OCI-LY1 (cell line): ENCODE results near the gene ZC3H15.

Experiments
- H2AFZ ChIP-seq: fragments of 200-600 bp; sonication (generic), shearing (Covaris generic); 2 replicates; pipeline ENCODE4 v1.6.0; 2014; ENCODE audit warnings: antibody characterized with exemption, mild to moderate bottlenecking, low read length
- H3F3A ChIP-seq: fragments of 200-600 bp; sonication (generic), shearing (Covaris generic); 2 replicates; pipeline ENCODE4 v1.6.0; 2014; ENCODE audit warnings: mild to moderate bottlenecking, antibody characterized with exemption, low read length, moderate library complexity; ENCODE audit not compliant: insufficient read depth
- H3K27ac ChIP-seq: fragments of 200-600 bp; sonication (generic); 2 replicates; pipeline ENCODE4 v1.5.1; 2014; ENCODE audit warnings: low read length, mixed run types, mild to moderate bottlenecking, low read depth; ENCODE audit not compliant: poor library complexity, severe bottlenecking
- H3K27me3 ChIP-seq: fragments of 200-600 bp; sonication (generic); 2 replicates; pipeline ENCODE4 v1.6.0; 2014; ENCODE audit warnings: antibody characterized with exemption, mild to moderate bottlenecking, low read length, moderate library complexity; ENCODE audit not compliant: insufficient read depth
- H3K36me3 ChIP-seq: fragments of 200-600 bp; sonication (generic); 2 replicates; pipeline ENCODE4 v1.6.1; 2014; ENCODE audit warnings: mild to moderate bottlenecking, antibody characterized with exemption, low read length, moderate library complexity, mixed read lengths; ENCODE audit not compliant: insufficient read depth
- H3K4me1 ChIP-seq: fragments of 200-600 bp; sonication (generic); 2 replicates; pipeline ENCODE4 v1.5.1; 2014; ENCODE audit warnings: mild to moderate bottlenecking, low read length, moderate library complexity; ENCODE audit not compliant: insufficient read depth, severe bottlenecking
- H3K4me2 ChIP-seq: fragments of 200-600 bp; sonication (generic), shearing (Covaris generic); 2 replicates; pipeline ENCODE4 v1.6.1; 2014; ENCODE audit warnings: low read length
- H3K4me3 ChIP-seq: fragments of 200-600 bp; sonication (generic); 2 replicates; pipeline ENCODE4 v1.5.1; 2014; ENCODE audit warnings: low read length, low read depth, mild to moderate bottlenecking, mixed read lengths; ENCODE audit not compliant: poor library complexity, severe bottlenecking
- H3K79me2 ChIP-seq: fragments of 200-600 bp; shearing (Covaris generic); 2 replicates; pipeline ENCODE4 v1.6.1; 2016; ENCODE audit warnings: mixed run types, low read length, mixed read lengths; ENCODE audit not compliant: insufficient read depth
- H3K9ac ChIP-seq: fragments of 200-600 bp; sonication (generic), shearing (Covaris generic); 2 replicates; pipeline ENCODE4 v1.6.1; 2014; ENCODE audit warnings: mild to moderate bottlenecking, low read length, mixed read lengths
- H3K9me2 ChIP-seq: fragments of 200-600 bp; sonication (generic), shearing (Covaris generic); 2 replicates; pipeline ENCODE4 v1.6.1; 2014; ENCODE audit warnings: low read depth, mild to moderate bottlenecking, low read length, mixed read lengths
- H3K9me3 ChIP-seq: fragments of 200-600 bp; shearing (Covaris generic); 2 replicates; pipeline ENCODE4 v1.6.1; 2014; ENCODE audit warnings: low read length, mixed read lengths
- H4K20me1 ChIP-seq: fragments of 200-600 bp; sonication (generic), shearing (Covaris generic); 2 replicates; pipeline ENCODE4 v1.6.0; 2016; ENCODE audit warnings: mild to moderate bottlenecking, low read length; ENCODE audit not compliant: insufficient read depth
- EZH2 ChIP-seq: fragments of 200-600 bp; sonication (generic), shearing (Covaris generic); IDR thresholded peaks from 2 replicates; pipeline ENCODE4 v1.8.0; 2017; ENCODE audit warnings: borderline replicate concordance, mixed run types, mild to moderate bottlenecking, antibody characterized with exemption, low read length, moderate library complexity, mixed read lengths
- TF ChIP-seq, protein P1 (sequence below): fragments of 200-600 bp; sonication (generic), shearing (Covaris generic); IDR thresholded peaks from 2 replicates; pipeline ENCODE4 v1.5.1; 2017; ENCODE audit warnings: mild to moderate bottlenecking, antibody characterized with exemption, low read length, moderate library complexity, mixed read lengths

The ZC3H15 gene

DNA sequence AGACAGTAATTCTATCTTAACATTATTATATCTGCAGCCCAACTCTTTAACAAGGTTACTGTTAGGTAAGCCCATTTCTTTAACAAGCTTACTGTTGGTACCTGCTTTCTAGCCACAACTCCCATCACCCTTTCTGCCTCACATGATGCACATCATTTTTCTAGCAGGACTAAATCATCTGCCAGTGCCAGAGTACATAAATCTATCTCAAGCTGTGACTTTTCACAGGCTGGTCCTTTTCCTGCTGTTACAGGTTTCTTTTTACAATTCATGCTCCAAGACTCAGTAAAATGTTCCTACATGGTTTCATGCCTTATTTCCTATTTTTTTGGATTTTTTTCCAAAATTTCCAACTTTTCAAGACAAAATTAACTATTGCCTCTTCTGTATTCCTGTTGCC is 30.4 kb upstream of the ZC3H15 start:
- H3F3A ChIP-seq, result no peaks in the 10 kb centered on the region; the same call in 1 of the 2 replicates
- H3K9me2 ChIP-seq, result no peaks in the 10 kb centered on the region
- H3K9me3 ChIP-seq, result no peaks in the 10 kb centered on the region
- no peak overlapping the region for H3K27ac ChIP-seq
- H3K4me3 ChIP-seq, result no peak overlapping the region
- H3K79me2 ChIP-seq, result no peaks in the 10 kb centered on the region
- no peaks in the 10 kb centered on the region for H3K27me3 ChIP-seq
- no peaks in the 10 kb centered on the region for H3K36me3 ChIP-seq
- TF ChIP-seq, protein P1, sequence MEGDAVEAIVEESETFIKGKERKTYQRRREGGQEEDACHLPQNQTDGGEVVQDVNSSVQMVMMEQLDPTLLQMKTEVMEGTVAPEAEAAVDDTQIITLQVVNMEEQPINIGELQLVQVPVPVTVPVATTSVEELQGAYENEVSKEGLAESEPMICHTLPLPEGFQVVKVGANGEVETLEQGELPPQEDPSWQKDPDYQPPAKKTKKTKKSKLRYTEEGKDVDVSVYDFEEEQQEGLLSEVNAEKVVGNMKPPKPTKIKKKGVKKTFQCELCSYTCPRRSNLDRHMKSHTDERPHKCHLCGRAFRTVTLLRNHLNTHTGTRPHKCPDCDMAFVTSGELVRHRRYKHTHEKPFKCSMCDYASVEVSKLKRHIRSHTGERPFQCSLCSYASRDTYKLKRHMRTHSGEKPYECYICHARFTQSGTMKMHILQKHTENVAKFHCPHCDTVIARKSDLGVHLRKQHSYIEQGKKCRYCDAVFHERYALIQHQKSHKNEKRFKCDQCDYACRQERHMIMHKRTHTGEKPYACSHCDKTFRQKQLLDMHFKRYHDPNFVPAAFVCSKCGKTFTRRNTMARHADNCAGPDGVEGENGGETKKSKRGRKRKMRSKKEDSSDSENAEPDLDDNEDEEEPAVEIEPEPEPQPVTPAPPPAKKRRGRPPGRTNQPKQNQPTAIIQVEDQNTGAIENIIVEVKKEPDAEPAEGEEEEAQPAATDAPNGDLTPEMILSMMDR, result no peak
- TF ChIP-seq EZH2, result no peak
- no peak overlapping the region for H3K4me2 ChIP-seq
- H3K4me1 ChIP-seq, result peaks cover 10% of the 10 kb centered on the region
- no peak overlapping the region for H2AFZ ChIP-seq
- H3K9ac ChIP-seq, result no peak overlapping the region
- H4K20me1 ChIP-seq, result no peaks in the 10 kb centered on the region

DNA sequence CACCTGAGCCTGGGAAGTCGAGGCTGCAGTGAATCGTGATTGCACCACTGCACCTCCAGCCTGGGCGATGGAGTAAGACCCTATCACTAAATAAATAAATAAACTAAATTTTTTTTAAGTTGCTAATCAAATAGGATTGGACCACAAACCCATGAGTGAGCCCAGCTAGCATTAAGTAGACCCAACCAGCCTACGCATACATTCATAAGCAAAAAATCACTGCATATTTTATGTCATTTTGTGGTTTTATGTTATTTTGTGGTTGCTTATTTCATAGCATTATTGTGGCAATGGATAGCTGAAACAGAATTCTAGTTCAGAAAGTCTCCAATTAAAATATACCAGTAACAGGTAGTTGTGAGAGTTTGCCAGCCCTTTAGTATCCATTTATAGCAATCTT is 29.1 kb upstream of the ZC3H15 start:
- peaks cover 10% of the 10 kb centered on the region for H3K4me1 ChIP-seq
- H3K36me3 ChIP-seq, result no peaks in the 10 kb centered on the region
- H3K27me3 ChIP-seq, result no peaks in the 10 kb centered on the region
- no peak overlapping the region for H2AFZ ChIP-seq
- no peak overlapping the region for H3K9ac ChIP-seq
- H3K4me3 ChIP-seq, result no peak overlapping the region
- H3K4me2 ChIP-seq, result no peak overlapping the region
- no peak overlapping the region for H3K27ac ChIP-seq
- H4K20me1 ChIP-seq, result no peaks in the 10 kb centered on the region
- no peaks in the 10 kb centered on the region for H3K9me2 ChIP-seq
- no peaks in the 10 kb centered on the region for H3K79me2 ChIP-seq
- H3K9me3 ChIP-seq, result no peaks in the 10 kb centered on the region
- H3F3A ChIP-seq, result no peaks in the 10 kb centered on the region; the same call in 1 of the 2 replicates
- TF ChIP-seq EZH2, result no peak
- TF ChIP-seq, protein P1, result no peak

DNA sequence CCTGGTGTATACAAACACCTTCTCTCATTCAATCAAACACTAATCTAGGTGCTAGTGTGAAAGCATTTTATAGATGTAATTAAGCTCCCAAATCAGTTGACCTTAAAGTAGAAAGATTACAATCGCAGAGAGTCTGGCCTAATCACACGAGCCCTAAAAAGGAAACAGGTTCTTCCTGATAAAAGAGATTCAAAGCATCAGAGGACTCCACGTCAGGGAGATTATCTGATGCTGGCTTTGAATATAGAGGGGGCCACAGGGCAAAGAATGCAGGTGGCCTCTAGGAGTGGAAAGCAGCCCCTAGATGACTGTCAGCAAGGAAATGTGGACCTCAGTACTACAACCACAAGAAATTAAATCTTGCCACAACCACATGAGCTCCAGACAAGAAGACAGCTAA is 28.2 kb upstream of the ZC3H15 start:
- no peak for TF ChIP-seq EZH2
- TF ChIP-seq, protein P1, result no peak
- Histone ChIP-seq H3K9me2 (no peaks in the 10 kb centered on the region), H3K27me3 (no peaks in the 10 kb centered on the region), H3K4me3 (no peak overlapping the region), H3K36me3 (no peaks in the 10 kb centered on the region), H3K9ac (no peak overlapping the region), H3K79me2 (no peaks in the 10 kb centered on the region), H3K4me1 (peaks cover 10% of the 10 kb centered on the region), H2AFZ (no peak overlapping the region), H3K4me2 (no peak overlapping the region), H3F3A (no peaks in the 10 kb centered on the region; the same call in 1 of the 2 replicates), H3K27ac (no peak overlapping the region), H4K20me1 (no peaks in the 10 kb centered on the region), H3K9me3 (no peaks in the 10 kb centered on the region)
